A549 (cell line): ENCODE measurements around the gene KRT15. TPM values are rescaled to one million over a fixed set of nuclear protein-coding genes. Genes with fewer than 3 reads are reported as not detected.
"Not testable (repeated sequence)": the region's sequence is repeated elsewhere in the genome, so short reads cannot be mapped to it uniquely, and the experiment has no call there.

Experiments
- ATAC-seq, 2 experiments: fragments of 200-7000 bp in 1 of 2; fragments of >200 bp in 1 of 2; cut with Nextera tagmentation in 1 of 2; cut with Tn5 transposase in 1 of 2; 3 replicates each; pipeline versions ENCODE4 v1.8.0 to v1.9.1; 2018 to 2020; ENCODE audit warnings: mild to moderate bottlenecking in 1 of 2, moderate library complexity in 1 of 2
- CTCF ChIA-PET: fragments of 300-600 bp; sonication (Branson Sonifier 250); formaldehyde crosslinking; extraction: SDS; loops from one replicate; lab custom pipeline; 2021; ENCODE audit warnings: antibody characterized with exemption, inconsistent platforms; lab: Yijun Ruan, JAX
- POLR2A ChIA-PET: fragments of 350-600 bp; formaldehyde crosslinking; extraction: SDS; loops from one replicate; lab custom pipeline; 2021; ENCODE audit warnings: antibody characterized with exemption, inconsistent platforms; lab: Yijun Ruan, JAX
- DNase-seq, 2 experiments: peaks; one replicate each; pipeline versions ENCODE4 v3.0.0 to v3.0.0-alpha.2; 2011 to 2016; ENCODE audit warnings: low read depth in 1 of 2, low spot score in 1 of 2
- FAIRE-seq: peaks from 2 replicates; lab custom pipeline; 2011; peaks lifted over from hg19 to GRCh38; lab: Jason Lieb, UNC
- H3K27ac ChIP-seq, 2 experiments: fragments of >200 bp; sonication (Bioruptor Twin); formaldehyde crosslinking; 3 replicates each; pipeline ENCODE4 v1.5.1; 2016 to 2017
- H3K4me1 ChIP-seq: fragments of >200 bp; sonication (Bioruptor Twin); formaldehyde crosslinking; 3 replicates; pipeline ENCODE4 v1.6.1; 2016
- H3K4me2 ChIP-seq: fragments of >200 bp; sonication (Bioruptor Twin); formaldehyde crosslinking; 3 replicates; pipeline ENCODE4 v1.6.1; 2016
- H3K4me3 ChIP-seq: fragments of >200 bp; sonication (Bioruptor Twin); formaldehyde crosslinking; 3 replicates; pipeline ENCODE4 v1.5.1; 2016
- H3K9me3 ChIP-seq: fragments of >200 bp; sonication (Bioruptor Twin); formaldehyde crosslinking; 3 replicates; pipeline ENCODE4 v1.6.1; 2016
- CBX8 ChIP-seq: fragments of 200-600 bp; sonication (generic); IDR thresholded peaks from 2 replicates; pipeline ENCODE4 v1.6.1; 2016
- CEBPB ChIP-seq, 2 experiments: fragments of >200 bp in 1 of 2; sonication (Bioruptor Twin) in 1 of 2; formaldehyde crosslinking in 1 of 2; IDR thresholded peaks; 2 replicates each; pipeline ENCODE4 v1.6.1; 2012 to 2016
- EP300 ChIP-seq, 2 experiments: fragments of >200 bp; sonication (Bioruptor Twin); formaldehyde crosslinking; IDR thresholded peaks; 2 replicates in 1 of 2; 3 replicates in 1 of 2; pipeline ENCODE4 v1.6.1; 2016 to 2017
- ESRRA ChIP-seq: fragments of 150-350 bp; IDR thresholded peaks from 2 replicates; pipeline ENCODE4 v1.6.1; 2014; ENCODE audit warnings: mild to moderate bottlenecking, low read length, borderline replicate concordance
- FOSB ChIP-seq: fragments of 250-450 bp; sonication (Bioruptor Pico); IDR thresholded peaks from 2 replicates; pipeline ENCODE4 v1.5.0; 2020; ENCODE audit warnings: mild to moderate bottlenecking, moderate library complexity
- FOSL2 ChIP-seq, 2 experiments: fragments of 450-650 bp in 1 of 2; fragments of >200 bp in 1 of 2; sonication (Bioruptor Twin) in 1 of 2; formaldehyde crosslinking; IDR thresholded peaks; 2 replicates each; pipeline versions ENCODE4 v1.5.0 to v1.6.1; 2016 to 2020; ENCODE audit warnings: mild to moderate bottlenecking in 1 of 2, moderate library complexity in 1 of 2
- HDAC2 ChIP-seq: fragments of 200-600 bp; sonication (generic); IDR thresholded peaks from 2 replicates; pipeline ENCODE4 v1.6.1; 2016
- KDM5A ChIP-seq: fragments of 200-600 bp; sonication (generic); IDR thresholded peaks from 2 replicates; pipeline ENCODE4 v1.6.1; 2016; ENCODE audit warnings: antibody characterized with exemption, mild to moderate bottlenecking
- MAFK ChIP-seq: fragments of 450-650 bp; IDR thresholded peaks from 2 replicates; pipeline ENCODE4 v1.6.1; 2014; ENCODE audit not compliant: partially characterized antibody
- NFE2L2 ChIP-seq: fragments of 150-350 bp; conservative IDR thresholded peaks from 2 replicates; pipeline ENCODE4 v1.6.1; 2014; ENCODE audit warnings: low read length
- NPAS2 ChIP-seq: fragments of 250-450 bp; sonication (Bioruptor Pico); IDR thresholded peaks from 2 replicates; pipeline ENCODE4 v1.8.0; 2022; ENCODE audit warnings: mild to moderate bottlenecking, moderate library complexity, borderline replicate concordance
- POLR2A ChIP-seq: IDR thresholded peaks from 2 replicates; pipeline ENCODE4 v1.6.1; 2012; ENCODE audit warnings: mild to moderate bottlenecking, low read length
- RFX5 ChIP-seq: fragments of 450-650 bp; IDR thresholded peaks from 2 replicates; pipeline ENCODE4 v1.7.1; 2014; ENCODE audit warnings: antibody characterized with exemption, mild to moderate bottlenecking, moderate library complexity
- RNF2 ChIP-seq: fragments of 200-600 bp; sonication (generic); IDR thresholded peaks from 2 replicates; pipeline ENCODE4 v1.6.1; 2016; ENCODE audit warnings: low read depth, mild to moderate bottlenecking, antibody characterized with exemption, moderate library complexity, borderline replicate concordance
- TFCP2L1 ChIP-seq: fragments of 250-450 bp; sonication (Bioruptor Pico); IDR thresholded peaks from 2 replicates; pipeline ENCODE4 v1.5.0; 2021; ENCODE audit warnings: mild to moderate bottlenecking
- TP53 ChIP-seq: fragments of 250-450 bp; sonication (Bioruptor Pico); IDR thresholded peaks from 2 replicates; pipeline ENCODE4 v1.5.0; 2021; ENCODE audit warnings: mild to moderate bottlenecking, moderate library complexity
- WGBS: methylation state at CpG from one replicate; pipeline ENCODE4 v1.1.6; 2017; ENCODE audit errors: missing lambda C conversion rate; 5-methylcytosine and 5-hydroxymethylcytosine counted together
- polyA plus RNA-seq, 4 experiments: library from polyadenylated mRNA; depleted of rRNA in 3 of 4; stranded (reverse); fragments of >200 nt; fragmentation: RNase III in 1 of 4; extraction: RNeasy Plus Mini Kit Qiagen cat#74134 plus additional on column Dnase treatment in 1 of 4; gene quantifications; 2 replicates in 3 of 4; 3 replicates in 1 of 4; pipeline ENCODE4 v1.2.3, GENCODE V29; 2011 to 2017
- TF ChIP-seq, protein P1 (sequence below): fragments of >200 bp; sonication (Bioruptor Twin); formaldehyde crosslinking; IDR thresholded peaks from 2 replicates; pipeline ENCODE4 v1.6.1; 2016
- TF ChIP-seq, protein P2 (sequence below): fragments of >200 bp; sonication (Bioruptor Twin); formaldehyde crosslinking; IDR thresholded peaks from 3 replicates; pipeline ENCODE4 v1.6.1; 2016
- TF ChIP-seq, protein P3 (sequence below): fragments of 150-350 bp; IDR thresholded peaks from 2 replicates; pipeline ENCODE4 v1.6.1; 2014; ENCODE audit warnings: low read depth, mild to moderate bottlenecking, low read length
- TF ChIP-seq, protein P4 (sequence below): IDR thresholded peaks from 2 replicates; pipeline ENCODE4 v1.6.1; 2012
- TF ChIP-seq, protein P5 (sequence below): fragments of 250-450 bp; sonication (Bioruptor Pico); IDR thresholded peaks from 2 replicates; pipeline ENCODE4 v1.5.0; 2020; ENCODE audit warnings: low read depth, mild to moderate bottlenecking, moderate library complexity

Gene KRT15
- polyA plus RNA-seq, 2 of the 4 experiments (the other 2 are of a cell fraction) = 0.62 to 2.1 TPM

DNA sequence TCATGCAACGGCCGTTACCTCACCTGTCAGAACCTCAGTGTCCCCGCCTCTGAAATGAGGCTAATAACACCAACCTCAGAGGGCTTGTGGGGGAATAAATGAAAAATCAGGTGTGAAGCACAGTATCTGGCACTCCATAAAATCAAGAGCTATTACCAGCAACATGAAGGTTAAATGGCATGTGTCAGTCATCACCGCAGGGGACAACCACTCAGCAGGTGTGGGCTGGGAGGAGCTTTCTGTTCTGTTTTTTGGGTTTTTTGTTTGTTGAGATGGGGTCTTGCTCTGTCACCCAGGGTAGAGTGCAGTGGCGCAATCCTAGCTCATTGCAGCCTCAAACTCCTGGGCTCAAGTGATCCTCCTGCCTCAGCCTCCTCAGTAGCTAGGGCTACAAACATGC, 26.2 kb upstream of the KRT15 start:
- TF ChIP-seq, protein P1, sequence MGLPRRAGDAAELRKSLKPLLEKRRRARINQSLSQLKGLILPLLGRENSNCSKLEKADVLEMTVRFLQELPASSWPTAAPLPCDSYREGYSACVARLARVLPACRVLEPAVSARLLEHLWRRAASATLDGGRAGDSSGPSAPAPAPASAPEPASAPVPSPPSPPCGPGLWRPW = no peak
- TF ChIP-seq CEBPB (IDR thresholded peaks at IDR 0.05) = no peak
- no peak for TF ChIP-seq TFCP2L1 (CRISPR knock-in tag)
- no peak for TF ChIP-seq RNF2
- no peak for TF ChIP-seq POLR2A
- no peak for TF ChIP-seq NFE2L2
- no peak for TF ChIP-seq EP300 (IDR thresholded peaks at IDR 0.05)
- TF ChIP-seq, protein P2, sequence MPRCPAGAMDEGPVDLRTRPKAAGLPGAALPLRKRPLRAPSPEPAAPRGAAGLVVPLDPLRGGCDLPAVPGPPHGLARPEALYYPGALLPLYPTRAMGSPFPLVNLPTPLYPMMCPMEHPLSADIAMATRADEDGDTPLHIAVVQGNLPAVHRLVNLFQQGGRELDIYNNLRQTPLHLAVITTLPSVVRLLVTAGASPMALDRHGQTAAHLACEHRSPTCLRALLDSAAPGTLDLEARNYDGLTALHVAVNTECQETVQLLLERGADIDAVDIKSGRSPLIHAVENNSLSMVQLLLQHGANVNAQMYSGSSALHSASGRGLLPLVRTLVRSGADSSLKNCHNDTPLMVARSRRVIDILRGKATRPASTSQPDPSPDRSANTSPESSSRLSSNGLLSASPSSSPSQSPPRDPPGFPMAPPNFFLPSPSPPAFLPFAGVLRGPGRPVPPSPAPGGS = no peak
- TF ChIP-seq, protein P3, sequence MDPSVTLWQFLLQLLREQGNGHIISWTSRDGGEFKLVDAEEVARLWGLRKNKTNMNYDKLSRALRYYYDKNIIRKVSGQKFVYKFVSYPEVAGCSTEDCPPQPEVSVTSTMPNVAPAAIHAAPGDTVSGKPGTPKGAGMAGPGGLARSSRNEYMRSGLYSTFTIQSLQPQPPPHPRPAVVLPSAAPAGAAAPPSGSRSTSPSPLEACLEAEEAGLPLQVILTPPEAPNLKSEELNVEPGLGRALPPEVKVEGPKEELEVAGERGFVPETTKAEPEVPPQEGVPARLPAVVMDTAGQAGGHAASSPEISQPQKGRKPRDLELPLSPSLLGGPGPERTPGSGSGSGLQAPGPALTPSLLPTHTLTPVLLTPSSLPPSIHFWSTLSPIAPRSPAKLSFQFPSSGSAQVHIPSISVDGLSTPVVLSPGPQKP = no peak
- TF ChIP-seq FOSB (CRISPR knock-in tag) = no peak
- no peak for TF ChIP-seq MAFK
- TF ChIP-seq RFX5 = no peak
- TF ChIP-seq, all 56 proteins: peak for 0
- DNase-seq = no peak
- Histone ChIP-seq H3K4me1 (peaks cover 44% of the 10 kb centered on the region), H3K4me2 (peak overlapping the region; percentile 40), H3K9me3 (0 out of 3 replicates have a peak, but pooled peaks cover 7% of the 10 kb centered on the region), H3K27ac (peak overlapping the region; percentile 53 to 70; a peak in 5 of 6 replicates), H3K4me3 (no peak overlapping the region)
- CTCF ChIA-PET = interaction anchor here (0.6 to 6.8 kb wide), 17 partner anchors 8 to 742 kb away, joined by 3 to 50 read pairs (median 4); no protein-coding TSS in a partner anchor
- WGBS = 93% methylated on average over 5 of the region's 5 CpGs
- FAIRE-seq = no peak
- POLR2A ChIA-PET = interaction anchor here (0.8 kb wide), 1 partner anchor 12 kb away, joined by 3 read pairs; no protein-coding TSS in a partner anchor
- ATAC-seq = no peak

DNA sequence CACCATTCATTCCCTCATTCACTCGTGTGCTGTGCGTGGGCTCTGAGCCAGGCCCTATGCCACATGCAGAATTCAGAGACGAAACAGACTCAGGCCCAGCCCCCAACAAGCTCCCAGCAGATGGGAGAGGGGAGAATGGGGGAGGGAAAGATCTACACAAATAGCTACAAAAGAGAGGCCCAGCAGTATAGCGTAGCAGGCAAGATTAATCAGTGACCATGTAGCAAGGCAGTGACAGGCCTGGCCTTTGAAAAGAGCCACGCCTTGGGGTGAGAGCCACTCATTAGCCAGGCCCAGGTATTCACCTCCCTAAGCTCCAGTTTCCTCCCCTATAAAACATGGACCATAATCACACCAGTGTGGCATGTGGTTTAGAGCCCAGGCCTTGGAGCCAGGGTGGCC, 25.8 kb upstream of the KRT15 start:
- FAIRE-seq = no peak
- WGBS = 8% methylated on average over 5 of the region's 5 CpGs
- no peak overlapping the region for H3K4me3 ChIP-seq
- CTCF ChIA-PET = interaction anchor here (0.6 to 6.8 kb wide), 16 partner anchors 8 to 688 kb away, joined by 3 to 50 read pairs (median 4); partner anchors contain the start of gene KRT19
- POLR2A ChIA-PET = interaction anchor here (0.8 kb wide), 1 partner anchor 12 kb away, joined by 3 read pairs; no protein-coding TSS in a partner anchor
- DNase-seq = peak; percentile 38 to 74
- no peak for TF ChIP-seq ESRRA
- TF ChIP-seq, protein P4, sequence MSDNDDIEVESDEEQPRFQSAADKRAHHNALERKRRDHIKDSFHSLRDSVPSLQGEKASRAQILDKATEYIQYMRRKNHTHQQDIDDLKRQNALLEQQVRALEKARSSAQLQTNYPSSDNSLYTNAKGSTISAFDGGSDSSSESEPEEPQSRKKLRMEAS = peak; percentile 45; the same call in 1 of the 2 replicates
- TF ChIP-seq, all 56 proteins: peak for 1
- H3K9me3 ChIP-seq = 0 out of 3 replicates have a peak, but pooled peaks cover 7% of the 10 kb centered on the region
- peak overlapping the region; percentile 53 to 70 for H3K27ac ChIP-seq
- no peak for ATAC-seq
- peaks cover 39% of the 10 kb centered on the region for H3K4me1 ChIP-seq
- peak overlapping the region; percentile 40 for H3K4me2 ChIP-seq

DNA sequence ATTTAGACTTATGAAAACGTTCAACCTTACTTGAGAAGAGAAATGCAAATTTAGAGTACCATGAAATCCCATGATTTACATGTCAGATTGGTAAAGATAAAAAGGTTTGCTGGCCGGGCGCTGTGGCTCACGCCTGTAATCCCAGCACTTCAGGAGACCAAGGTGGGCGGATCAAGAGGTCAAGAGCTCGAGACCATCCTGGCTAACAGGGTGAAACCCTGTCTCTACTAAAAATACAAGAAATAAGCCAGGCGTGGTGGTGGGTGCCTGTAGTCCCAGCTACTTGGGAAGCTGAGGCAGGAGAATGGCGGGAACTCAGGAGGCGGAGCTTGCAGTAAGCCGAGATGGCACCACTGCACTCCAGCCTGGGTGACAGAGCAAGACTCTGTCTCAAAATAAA, 24.1 kb upstream of the KRT15 start:
- not testable (repeated sequence) for H3K27ac ChIP-seq, H3K4me3 ChIP-seq, H3K9me3 ChIP-seq, ATAC-seq, FAIRE-seq, H3K4me2 ChIP-seq, DNase-seq
- 83% methylated on average over 10 of the region's 10 CpGs for WGBS
- peaks cover 35% of the 10 kb centered on the region for H3K4me1 ChIP-seq
- CTCF ChIA-PET = interaction anchor here (0.9 to 6.8 kb wide), 10 partner anchors 15 to 686 kb away, joined by 3 to 50 read pairs (median 4); no protein-coding TSS in a partner anchor
- POLR2A ChIA-PET = interaction anchor here (0.6 to 0.7 kb wide), 2 partner anchors 13 to 1089 kb away, joined by 3 read pairs; no protein-coding TSS in a partner anchor

DNA sequence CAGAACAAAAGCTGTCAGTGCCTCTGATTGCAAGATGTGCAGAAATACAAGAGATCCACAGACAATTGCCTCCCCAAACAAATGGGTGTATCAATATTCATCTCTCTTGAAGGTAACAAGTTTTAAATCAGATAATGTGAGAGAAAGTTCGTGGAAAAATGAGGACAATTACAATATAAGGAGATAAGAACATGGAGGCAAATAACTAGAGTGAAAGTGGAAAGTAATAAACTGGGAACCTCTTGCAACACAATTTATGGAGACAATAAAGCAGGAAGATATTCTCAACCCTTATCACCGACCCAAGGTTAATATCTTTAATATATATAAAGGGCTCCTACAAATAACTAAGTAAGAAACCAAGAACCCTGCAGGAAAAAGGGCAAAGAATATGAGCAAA, 23.7 kb upstream of the KRT15 start:
- no peak for ATAC-seq
- H3K9me3 ChIP-seq = 0 out of 3 replicates have a peak, but pooled peaks cover 7% of the 10 kb centered on the region
- TF ChIP-seq FOSB (CRISPR knock-in tag) (no peak), TP53 (no peak), HDAC2 (no peak), TFCP2L1 (CRISPR knock-in tag) (no peak), CBX8 (no peak), KDM5A (no peak), FOSL2 (IDR thresholded peaks at IDR 0.05) (no peak), FOSL2 (CRISPR knock-in tag; IDR thresholded peaks at IDR 0.05) (no peak), NPAS2 (CRISPR knock-in tag) (no peak)
- TF ChIP-seq, protein P5, sequence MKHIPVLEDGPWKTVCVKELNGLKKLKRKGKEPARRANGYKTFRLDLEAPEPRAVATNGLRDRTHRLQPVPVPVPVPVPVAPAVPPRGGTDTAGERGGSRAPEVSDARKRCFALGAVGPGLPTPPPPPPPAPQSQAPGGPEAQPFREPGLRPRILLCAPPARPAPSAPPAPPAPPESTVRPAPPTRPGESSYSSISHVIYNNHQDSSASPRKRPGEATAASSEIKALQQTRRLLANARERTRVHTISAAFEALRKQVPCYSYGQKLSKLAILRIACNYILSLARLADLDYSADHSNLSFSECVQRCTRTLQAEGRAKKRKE (CRISPR knock-in tag) = no peak
- H3K4me3 ChIP-seq = no peak overlapping the region
- peaks cover 31% of the 10 kb centered on the region for H3K4me1 ChIP-seq
- H3K27ac ChIP-seq = no peak overlapping the region
- ChIA-PET POLR2A (interaction anchor here (0.6 to 0.7 kb wide), 2 partner anchors 12 to 1089 kb away, joined by 3 read pairs; no protein-coding TSS in a partner anchor), CTCF (interaction anchor here (1.1 to 6.8 kb wide), 10 partner anchors 11 to 686 kb away, joined by 3 to 50 read pairs (median 5); no protein-coding TSS in a partner anchor)
- 31% methylated on average over 2 of the region's 2 CpGs for WGBS
- no peak for FAIRE-seq
- no peak overlapping the region for H3K4me2 ChIP-seq
- DNase-seq = no peak
